GM18951 (cell line): ENCODE data around the gene GPR137B.

ENCODE experiments used
- POLR2A ChIP-seq: IDR thresholded peaks from 4 replicates; pipeline ENCODE4 v1.6.1; 2011; ENCODE audit warnings: mild to moderate bottlenecking; ENCODE audit not compliant: insufficient read length, insufficient read depth; ENCODE audit errors: extremely low read depth
- in situ Hi-C: fragments of 300-500 bp; cut with MboI; formaldehyde crosslinking; loops from one replicate; pipeline ENCODE4 v1.12.0; 2022; ENCODE audit warnings: low sequenced_read_pairs, mixed read lengths, inconsistent platforms; ENCODE audit not compliant: unreplicated experiment

GPR137B gene

GRCh38 chr1:236141447-236142252, 689 bp upstream of the GPR137B start:
- in situ Hi-C loops = no loop called here
- TF ChIP-seq POLR2A = no peak

- in situ Hi-C loops = no loop called here
- no peak for TF ChIP-seq POLR2A
Observed at GRCh38 chr1:236143104-236143948, 987 bp downstream of the GPR137B start.

- in situ Hi-C loops = no loop called here
- TF ChIP-seq POLR2A = no peak
Observed at GRCh38 chr1:236144033-236144432, 1.7 kb downstream of the GPR137B start.

- TF ChIP-seq POLR2A = no peak
- in situ Hi-C loops = no loop called here
Observed at GRCh38 chr1:236144446-236145150, 2.3 kb downstream of the GPR137B start.

GRCh38 chr1:236147068-236147467, 4.7 kb downstream of the GPR137B start:
- in situ Hi-C loops = no loop called here
- no peak for TF ChIP-seq POLR2A

- in situ Hi-C loops = no loop called here
- TF ChIP-seq POLR2A = no peak
Observed at GRCh38 chr1:236147521-236148469, 5.5 kb downstream of the GPR137B start.

- in situ Hi-C loops = no loop called here
Observed at GRCh38 chr1:236148470-236148845, 6.1 kb downstream of the GPR137B start.

GRCh38 chr1:236149003-236149595, 6.8 kb downstream of the GPR137B start:
- in situ Hi-C loops = no loop called here
- TF ChIP-seq POLR2A = no peak

More at GRCh38 chr1:236148470-236148845, 6.1 kb downstream of the GPR137B start:
- no peak for TF ChIP-seq POLR2A

- no peak for TF ChIP-seq POLR2A
- in situ Hi-C loops = no loop called here
Observed at GRCh38 chr1:236149696-236150228, 7.4 kb downstream of the GPR137B start.

GRCh38 chr1:236150311-236150955, 8.1 kb downstream of the GPR137B start:
- in situ Hi-C loops = no loop called here
- no peak for TF ChIP-seq POLR2A

GRCh38 chr1:236150986-236151385, 8.6 kb downstream of the GPR137B start:
- in situ Hi-C loops = no loop called here
- TF ChIP-seq POLR2A = no peak
